HepG2 (cell line): ENCODE results near the gene DCDC2. TPM values are rescaled to one million over a fixed set of nuclear protein-coding genes. Genes with fewer than 3 reads are reported as not detected.

Experiments
- ERF ChIP-seq: IDR thresholded peaks from 2 replicates; pipeline ENCODE4 v1.6.1; 2018; ENCODE audit warnings: missing biosample characterization, missing genetic modification reagents
- IKZF4 ChIP-seq: sonication (generic); formaldehyde crosslinking; IDR thresholded peaks from 2 replicates; pipeline ENCODE4 v1.5.1; 2020; ENCODE audit warnings: borderline replicate concordance, mild to moderate bottlenecking, low read depth, missing genetic modification reagents; ENCODE audit errors: not compliant biosample characterization
- KLF15 ChIP-seq: sonication (generic); formaldehyde crosslinking; IDR thresholded peaks from 2 replicates; pipeline ENCODE4 v1.8.1; 2023; ENCODE audit warnings: borderline replicate concordance, mild to moderate bottlenecking, inconsistent platforms, missing genetic modification reagents, mixed read lengths
- MED13 ChIP-seq: sonication (generic); formaldehyde crosslinking; IDR thresholded peaks from 2 replicates; pipeline ENCODE4 v1.5.0; 2020; ENCODE audit warnings: missing genetic modification reagents
- MIXL1 ChIP-seq: IDR thresholded peaks from 2 replicates; pipeline ENCODE4 v1.6.1; 2016
- PAX8 ChIP-seq: sonication (generic); formaldehyde crosslinking; IDR thresholded peaks from 2 replicates; pipeline ENCODE4 v1.8.0; 2022; ENCODE audit warnings: mild to moderate bottlenecking, missing genetic modification reagents, borderline replicate concordance
- POLR2A ChIP-seq, 2 experiments: IDR thresholded peaks; 2 replicates each; pipeline ENCODE4 v1.6.1; 2011; ENCODE audit warnings: low read depth in 2 of 2, low read length in 2 of 2, mild to moderate bottlenecking in 1 of 2, moderate library complexity in 1 of 2; ENCODE audit not compliant: insufficient read depth in 1 of 2
- POLR2G ChIP-seq: fragments of 200-400 bp; formaldehyde crosslinking; IDR thresholded peaks from 2 replicates; pipeline ENCODE4 v1.6.1; 2018; ENCODE audit warnings: mild to moderate bottlenecking, low read depth, low read length, moderate library complexity
- PRMT3 ChIP-seq: sonication (generic); formaldehyde crosslinking; IDR thresholded peaks from 2 replicates; pipeline ENCODE4 v1.8.1; 2022; ENCODE audit warnings: low read depth, mild to moderate bottlenecking, moderate library complexity, missing genetic modification reagents, borderline replicate concordance
- SALL1 ChIP-seq: sonication (generic); formaldehyde crosslinking; IDR thresholded peaks from 2 replicates; pipeline ENCODE4 v1.8.0; 2022; ENCODE audit warnings: mild to moderate bottlenecking, missing genetic modification reagents
- THAP11 ChIP-seq: IDR thresholded peaks from 2 replicates; pipeline ENCODE4 v1.6.1; 2016; ENCODE audit warnings: missing biosample characterization, missing genetic modification reagents
- ZBTB3 ChIP-seq: sonication (generic); formaldehyde crosslinking; IDR thresholded peaks from 2 replicates; pipeline ENCODE4 v1.4.0; 2020; ENCODE audit warnings: low read depth, mild to moderate bottlenecking, moderate library complexity, missing genetic modification reagents, borderline replicate concordance
- ZBTB7A ChIP-seq: sonication (generic); formaldehyde crosslinking; IDR thresholded peaks from 2 replicates; pipeline ENCODE4 v1.8.0; 2022; ENCODE audit warnings: mild to moderate bottlenecking, missing genetic modification reagents
- ZKSCAN1 ChIP-seq: fragments of 150-350 bp; IDR thresholded peaks from 2 replicates; pipeline ENCODE4 v1.6.1; 2014; ENCODE audit warnings: low read length
- ZNF282 ChIP-seq: fragments of 450-650 bp; IDR thresholded peaks from 2 replicates; pipeline ENCODE4 v1.6.1; 2018; ENCODE audit not compliant: partially characterized antibody
- ZNF674 ChIP-seq: sonication (generic); formaldehyde crosslinking; IDR thresholded peaks from 2 replicates; pipeline ENCODE4 v1.5.0; 2020; ENCODE audit warnings: low read depth, mild to moderate bottlenecking, missing genetic modification reagents
- ZNF782 ChIP-seq: sonication (generic); formaldehyde crosslinking; IDR thresholded peaks from 2 replicates; pipeline ENCODE4 v1.4.0; 2020; ENCODE audit warnings: missing genetic modification reagents, mild to moderate bottlenecking, borderline replicate concordance
- ZNF879 ChIP-seq: sonication (generic); formaldehyde crosslinking; IDR thresholded peaks from 2 replicates; pipeline ENCODE4 v1.8.1; 2023; ENCODE audit warnings: missing genetic modification reagents
- polyA plus RNA-seq, 8 experiments: library from polyadenylated mRNA; depleted of rRNA in 3 of 8; stranded (reverse) in 7 of 8; unstranded in 1 of 8; fragments of >200 nt; fragmentation: Illumina TruSeq in 4 of 8; extraction: Trizol in 4 of 8; gene quantifications; 2 replicates each; pipeline versions ENCODE4 v1.2.1 to v1.2.3, GENCODE V29; 2011 to 2016; ENCODE audit warnings: low read depth in 4 of 8, missing spikeins in 1 of 8, mixed read lengths in 1 of 8; ENCODE audit not compliant: insufficient read depth in 1 of 8
- total RNA-seq, 5 experiments: library from RNA; depleted of rRNA; stranded (reverse); fragments of >200 nt; fragmentation: Illumina TruSeq; extraction: Trizol; gene quantifications; 2 replicates each; pipeline ENCODE4 v1.2.3, GENCODE V29; 2016; ENCODE audit warnings: low read depth in 1 of 5
- TF ChIP-seq, protein P1 (sequence below): sonication (generic); formaldehyde crosslinking; IDR thresholded peaks from 2 replicates; pipeline ENCODE4 v1.5.1; 2020; ENCODE audit warnings: mild to moderate bottlenecking, missing genetic modification reagents, borderline replicate concordance
- TF ChIP-seq, protein P2 (sequence below): sonication (generic); IDR thresholded peaks from 2 replicates; pipeline ENCODE4 v1.6.1; 2016; ENCODE audit warnings: low read depth, borderline replicate concordance
- TF ChIP-seq, protein P3 (sequence below): sonication (generic); formaldehyde crosslinking; IDR thresholded peaks from 2 replicates; pipeline ENCODE4 v1.4.0; 2020; ENCODE audit warnings: missing genetic modification reagents
- TF ChIP-seq, protein P4 (sequence below): sonication (generic); formaldehyde crosslinking; IDR thresholded peaks from 2 replicates; pipeline ENCODE4 v1.5.1; 2020; ENCODE audit warnings: mild to moderate bottlenecking, missing genetic modification reagents, moderate library complexity

Gene DCDC2
- total and polyA plus RNA-seq, 2 of the 13 experiments (the other 11 are each of a cell fraction or from before 2014, with no cell fraction given) = 9.0 to 36.2 TPM

DNA sequence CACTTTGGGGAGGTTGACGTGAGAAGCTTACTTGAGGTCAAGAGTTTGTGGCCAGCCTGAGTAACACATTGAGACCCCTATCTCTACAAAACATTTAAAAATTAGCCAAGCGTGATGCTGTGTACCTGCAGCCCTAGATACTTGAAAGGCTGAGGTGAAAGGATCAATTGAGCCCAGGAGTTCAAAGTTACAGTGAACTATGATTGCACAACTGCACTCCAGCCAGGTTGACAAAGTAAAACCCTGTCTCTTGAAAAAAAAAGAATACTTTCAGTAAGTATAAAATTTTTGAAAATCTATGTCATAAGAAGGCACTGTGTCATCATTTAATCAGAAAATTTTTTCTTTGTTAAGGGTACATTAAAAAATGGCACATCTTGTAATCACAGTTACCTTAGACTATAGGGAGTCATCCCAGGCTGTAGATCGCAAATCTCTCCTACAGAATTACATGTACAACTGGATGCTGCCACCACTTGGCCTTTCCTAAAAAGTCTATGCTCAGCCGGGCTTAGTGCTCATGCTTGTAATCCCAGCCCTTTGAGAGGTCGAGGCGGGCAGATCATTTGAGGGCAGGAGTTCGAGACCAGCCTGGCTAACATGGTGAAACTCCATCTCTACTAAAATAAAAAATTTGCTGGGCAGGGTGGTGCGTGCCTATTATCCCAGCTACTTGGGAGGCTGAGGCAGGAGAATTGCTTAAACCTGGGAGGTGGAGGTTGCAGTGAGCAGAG lies 27.8 kb upstream of the DCDC2 start (continued):
- TF ChIP-seq ZNF879 (no peak), ZBTB7A (peak; percentile 65; the same call in 1 of the 2 replicates), POLR2G (no peak), ZKSCAN1 (no peak), ERF (CRISPR knock-in tag) (peak; percentile 84), ZBTB3 (CRISPR knock-in tag) (no peak), MED13 (CRISPR knock-in tag) (no peak; the same call in 1 of the 2 replicates), PAX8 (no peak), MIXL1 (peak; percentile 97), POLR2A (IDR thresholded peaks at IDR 0.05; ENCODE audit: insufficient read depth in 1 of 2, low read depth in 2 of 2, low read length in 2 of 2) (no peak), IKZF4 (CRISPR knock-in tag) (no peak), ZNF782 (CRISPR knock-in tag) (peak; percentile 82; the same call in 1 of the 2 replicates), ZNF282 (no peak), PRMT3 (CRISPR knock-in tag) (no peak), SALL1 (CRISPR knock-in tag) (peak; percentile 90), THAP11 (CRISPR knock-in tag) (peak; percentile 74), ZNF674 (CRISPR knock-in tag) (no peak), KLF15 (CRISPR knock-in tag) (no peak)
- TF ChIP-seq, protein P1, sequence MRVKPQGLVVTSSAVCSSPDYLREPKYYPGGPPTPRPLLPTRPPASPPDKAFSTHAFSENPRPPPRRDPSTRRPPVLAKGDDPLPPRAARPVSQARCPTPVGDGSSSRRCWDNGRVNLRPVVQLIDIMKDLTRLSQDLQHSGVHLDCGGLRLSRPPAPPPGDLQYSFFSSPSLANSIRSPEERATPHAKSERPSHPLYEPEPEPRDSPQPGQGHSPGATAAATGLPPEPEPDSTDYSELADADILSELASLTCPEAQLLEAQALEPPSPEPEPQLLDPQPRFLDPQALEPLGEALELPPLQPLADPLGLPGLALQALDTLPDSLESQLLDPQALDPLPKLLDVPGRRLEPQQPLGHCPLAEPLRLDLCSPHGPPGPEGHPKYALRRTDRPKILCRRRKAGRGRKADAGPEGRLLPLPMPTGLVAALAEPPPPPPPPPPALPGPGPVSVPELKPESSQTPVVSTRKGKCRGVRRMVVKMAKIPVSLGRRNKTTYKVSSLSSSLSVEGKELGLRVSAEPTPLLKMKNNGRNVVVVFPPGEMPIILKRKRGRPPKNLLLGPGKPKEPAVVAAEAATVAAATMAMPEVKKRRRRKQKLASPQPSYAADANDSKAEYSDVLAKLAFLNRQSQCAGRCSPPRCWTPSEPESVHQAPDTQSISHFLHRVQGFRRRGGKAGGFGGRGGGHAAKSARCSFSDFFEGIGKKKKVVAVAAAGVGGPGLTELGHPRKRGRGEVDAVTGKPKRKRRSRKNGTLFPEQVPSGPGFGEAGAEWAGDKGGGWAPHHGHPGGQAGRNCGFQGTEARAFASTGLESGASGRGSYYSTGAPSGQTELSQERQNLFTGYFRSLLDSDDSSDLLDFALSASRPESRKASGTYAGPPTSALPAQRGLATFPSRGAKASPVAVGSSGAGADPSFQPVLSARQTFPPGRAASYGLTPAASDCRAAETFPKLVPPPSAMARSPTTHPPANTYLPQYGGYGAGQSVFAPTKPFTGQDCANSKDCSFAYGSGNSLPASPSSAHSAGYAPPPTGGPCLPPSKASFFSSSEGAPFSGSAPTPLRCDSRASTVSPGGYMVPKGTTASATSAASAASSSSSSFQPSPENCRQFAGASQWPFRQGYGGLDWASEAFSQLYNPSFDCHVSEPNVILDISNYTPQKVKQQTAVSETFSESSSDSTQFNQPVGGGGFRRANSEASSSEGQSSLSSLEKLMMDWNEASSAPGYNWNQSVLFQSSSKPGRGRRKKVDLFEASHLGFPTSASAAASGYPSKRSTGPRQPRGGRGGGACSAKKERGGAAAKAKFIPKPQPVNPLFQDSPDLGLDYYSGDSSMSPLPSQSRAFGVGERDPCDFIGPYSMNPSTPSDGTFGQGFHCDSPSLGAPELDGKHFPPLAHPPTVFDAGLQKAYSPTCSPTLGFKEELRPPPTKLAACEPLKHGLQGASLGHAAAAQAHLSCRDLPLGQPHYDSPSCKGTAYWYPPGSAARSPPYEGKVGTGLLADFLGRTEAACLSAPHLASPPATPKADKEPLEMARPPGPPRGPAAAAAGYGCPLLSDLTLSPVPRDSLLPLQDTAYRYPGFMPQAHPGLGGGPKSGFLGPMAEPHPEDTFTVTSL (CRISPR knock-in tag) = peak; percentile 99
- TF ChIP-seq, protein P2, sequence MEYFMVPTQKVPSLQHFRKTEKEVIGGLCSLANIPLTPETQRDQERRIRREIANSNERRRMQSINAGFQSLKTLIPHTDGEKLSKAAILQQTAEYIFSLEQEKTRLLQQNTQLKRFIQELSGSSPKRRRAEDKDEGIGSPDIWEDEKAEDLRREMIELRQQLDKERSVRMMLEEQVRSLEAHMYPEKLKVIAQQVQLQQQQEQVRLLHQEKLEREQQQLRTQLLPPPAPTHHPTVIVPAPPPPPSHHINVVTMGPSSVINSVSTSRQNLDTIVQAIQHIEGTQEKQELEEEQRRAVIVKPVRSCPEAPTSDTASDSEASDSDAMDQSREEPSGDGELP = peak; percentile 66; the same call in 1 of the 2 replicates
- TF ChIP-seq, protein P3, sequence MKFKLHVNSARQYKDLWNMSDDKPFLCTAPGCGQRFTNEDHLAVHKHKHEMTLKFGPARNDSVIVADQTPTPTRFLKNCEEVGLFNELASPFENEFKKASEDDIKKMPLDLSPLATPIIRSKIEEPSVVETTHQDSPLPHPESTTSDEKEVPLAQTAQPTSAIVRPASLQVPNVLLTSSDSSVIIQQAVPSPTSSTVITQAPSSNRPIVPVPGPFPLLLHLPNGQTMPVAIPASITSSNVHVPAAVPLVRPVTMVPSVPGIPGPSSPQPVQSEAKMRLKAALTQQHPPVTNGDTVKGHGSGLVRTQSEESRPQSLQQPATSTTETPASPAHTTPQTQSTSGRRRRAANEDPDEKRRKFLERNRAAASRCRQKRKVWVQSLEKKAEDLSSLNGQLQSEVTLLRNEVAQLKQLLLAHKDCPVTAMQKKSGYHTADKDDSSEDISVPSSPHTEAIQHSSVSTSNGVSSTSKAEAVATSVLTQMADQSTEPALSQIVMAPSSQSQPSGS (CRISPR knock-in tag) = peak; percentile 92
- TF ChIP-seq, protein P4, sequence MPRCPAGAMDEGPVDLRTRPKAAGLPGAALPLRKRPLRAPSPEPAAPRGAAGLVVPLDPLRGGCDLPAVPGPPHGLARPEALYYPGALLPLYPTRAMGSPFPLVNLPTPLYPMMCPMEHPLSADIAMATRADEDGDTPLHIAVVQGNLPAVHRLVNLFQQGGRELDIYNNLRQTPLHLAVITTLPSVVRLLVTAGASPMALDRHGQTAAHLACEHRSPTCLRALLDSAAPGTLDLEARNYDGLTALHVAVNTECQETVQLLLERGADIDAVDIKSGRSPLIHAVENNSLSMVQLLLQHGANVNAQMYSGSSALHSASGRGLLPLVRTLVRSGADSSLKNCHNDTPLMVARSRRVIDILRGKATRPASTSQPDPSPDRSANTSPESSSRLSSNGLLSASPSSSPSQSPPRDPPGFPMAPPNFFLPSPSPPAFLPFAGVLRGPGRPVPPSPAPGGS = no peak; the same call in 1 of the 2 replicates
